HepG2 (cell line): Measurements from ENCODE around the gene MAPK11. TPM values are rescaled to one million over a fixed set of nuclear protein-coding genes. Genes with fewer than 3 reads are reported as not detected.

Experiments used
- ATAC-seq: fragments of 200-7000 bp; cut with Tn5 transposase; 3 replicates; pipeline ENCODE4 v1.9.1; 2020; ENCODE audit warnings: mild to moderate bottlenecking, moderate library complexity
- BruUV-seq: library from RNA; stranded (reverse); fragments of 400-500 nt; replicated peaks from 2 replicates; lab custom pipeline; 2021; lab: Mats Ljungman, UMichigan
- CTCF ChIA-PET: fragments of 300-600 bp; formaldehyde crosslinking; extraction: SDS; loops from one replicate; lab custom pipeline; 2021; ENCODE audit warnings: low total read pairs, inconsistent platforms, low intra/inter-chr PET ratio; lab: Yijun Ruan, JAX
- POLR2A ChIA-PET: fragments of 350-600 bp; sonication (Branson Sonifier 250); formaldehyde crosslinking; loops from one replicate; lab custom pipeline; 2020; ENCODE audit warnings: antibody characterized with exemption, inconsistent platforms; lab: Yijun Ruan, JAX
- DNase-seq: peaks from one replicate; pipeline ENCODE4 v3.0.0-alpha.2; 2015; ENCODE audit warnings: low spot score
- FAIRE-seq: peaks from 3 replicates; lab custom pipeline; 2011; peaks lifted over from hg19 to GRCh38; lab: Jason Lieb, UNC
- H2AFZ ChIP-seq: one replicate; pipeline ENCODE4 v1.6.1; 2011; ENCODE audit warnings: low read length, inconsistent platforms
- H3K27ac ChIP-seq: fragments of 300-600 bp; 3 replicates; pipeline ENCODE4 v1.8.0; 2011; ENCODE audit warnings: mixed run types, mild to moderate bottlenecking, mixed read lengths, low read length, inconsistent platforms; ENCODE audit not compliant: insufficient read depth; ENCODE audit errors: extremely low read length
- H3K27me3 ChIP-seq, 2 experiments: fragments of 200-600 bp in 1 of 2; 2 replicates in 1 of 2; 3 replicates in 1 of 2; pipeline versions ENCODE4 v1.6.0 to v1.8.0; 2011; ENCODE audit warnings: low read length in 2 of 2, mild to moderate bottlenecking in 2 of 2, moderate library complexity in 2 of 2, inconsistent platforms in 1 of 2; ENCODE audit not compliant: insufficient read depth in 2 of 2, control insufficient read depth in 1 of 2
- H3K36me3 ChIP-seq, 2 experiments: fragments of 200-600 bp in 1 of 2; replicated peaks in 1 of 2; 2 replicates in 1 of 2; 3 replicates in 1 of 2; pipeline versions ENCODE4 v1.5.1 to v1.8.0; 2011; ENCODE audit warnings: low read length in 2 of 2, inconsistent platforms in 1 of 2; ENCODE audit not compliant: insufficient read depth in 2 of 2, control insufficient read depth in 1 of 2
- H3K4me1 ChIP-seq: 2 replicates; pipeline ENCODE4 v1.5.1; 2012; ENCODE audit warnings: low read length, inconsistent platforms; ENCODE audit not compliant: insufficient read depth
- H3K4me2 ChIP-seq: 2 replicates; pipeline ENCODE4 v1.6.0; 2011; ENCODE audit warnings: low read depth, low read length, inconsistent platforms
- H3K4me3 ChIP-seq, 3 experiments: fragments of 200-600 bp in 1 of 3; sonication (generic), shearing (Covaris generic) in 1 of 3; replicated peaks in 1 of 3; 2 replicates each; pipeline ENCODE4 v1.5.1; 2011 to 2016; ENCODE audit warnings: low read length in 3 of 3, inconsistent platforms in 2 of 3, low read depth in 2 of 3, mild to moderate bottlenecking in 2 of 3, control low read depth in 1 of 3, mixed read lengths in 1 of 3; ENCODE audit not compliant: insufficient read depth in 1 of 3
- H3K79me2 ChIP-seq: one replicate; pipeline ENCODE4 v1.6.1; 2011; ENCODE audit warnings: low read length, inconsistent platforms; ENCODE audit not compliant: insufficient read depth
- H3K9ac ChIP-seq: 2 replicates; pipeline ENCODE4 v1.6.0; 2011; ENCODE audit warnings: mild to moderate bottlenecking, low read depth, low read length, inconsistent platforms; ENCODE audit not compliant: insufficient read depth
- H3K9me3 ChIP-seq: 2 replicates; pipeline ENCODE4 v1.5.1; 2012; ENCODE audit warnings: mild to moderate bottlenecking, low read length
- H4K20me1 ChIP-seq: 2 replicates; pipeline ENCODE4 v1.6.0; 2011; ENCODE audit warnings: inconsistent platforms, mild to moderate bottlenecking, low read length, moderate library complexity; ENCODE audit not compliant: insufficient read depth
- LRRFIP1 ChIP-seq: sonication (generic); formaldehyde crosslinking; conservative IDR thresholded peaks from 2 replicates; pipeline ENCODE4 v1.4.0; 2020; ENCODE audit warnings: missing genetic modification reagents
- RBFOX2 ChIP-seq: fragments of 200-400 bp; formaldehyde crosslinking; IDR thresholded peaks from 2 replicates; pipeline ENCODE4 v1.6.1; 2017; ENCODE audit warnings: low read depth, mild to moderate bottlenecking, low read length
- SNAPC4 ChIP-seq: sonication (generic); formaldehyde crosslinking; IDR thresholded peaks from 2 replicates; pipeline ENCODE4 v1.4.0; 2020; ENCODE audit warnings: mild to moderate bottlenecking, missing genetic modification reagents
- ZBTB4 ChIP-seq: sonication (generic); formaldehyde crosslinking; IDR thresholded peaks from 2 replicates; pipeline ENCODE4 v1.4.0; 2020; ENCODE audit warnings: missing genetic modification reagents, mild to moderate bottlenecking, borderline replicate concordance
- WGBS: methylation state at CpG from one replicate; pipeline ENCODE4 v1.1.6; 2017; ENCODE audit warnings: low lambda C conversion rate; 5-methylcytosine and 5-hydroxymethylcytosine counted together
- in situ Hi-C: cut with HindIII; loops from 2 replicates; pipeline ENCODE4 v1.10.0; 2017; ENCODE audit warnings: low pct_unique_long_range_greater_than_20kb; ENCODE audit not compliant: extremely low pct_ligation_motif_present
- intact Hi-C: fragments of 100-400 bp; cut with micrococcal nuclease; formaldehyde crosslinking; loops from one replicate; pipeline ENCODE4 v1.10.0; 2022; ENCODE audit not compliant: unreplicated experiment
- polyA plus RNA-seq, 8 experiments: library from polyadenylated mRNA; depleted of rRNA in 3 of 8; stranded (reverse) in 7 of 8; unstranded in 1 of 8; fragments of >200 nt; fragmentation: Illumina TruSeq in 4 of 8; extraction: Trizol in 4 of 8; gene quantifications; 2 replicates each; pipeline versions ENCODE4 v1.2.1 to v1.2.3, GENCODE V29; 2011 to 2016; ENCODE audit warnings: low read depth in 4 of 8, missing spikeins in 1 of 8, mixed read lengths in 1 of 8; ENCODE audit not compliant: insufficient read depth in 1 of 8
- total RNA-seq, 5 experiments: library from RNA; depleted of rRNA; stranded (reverse); fragments of >200 nt; fragmentation: Illumina TruSeq; extraction: Trizol; gene quantifications; 2 replicates each; pipeline ENCODE4 v1.2.3, GENCODE V29; 2016; ENCODE audit warnings: low read depth in 1 of 5

Gene MAPK11
- total and polyA plus RNA-seq, 2 of the 13 experiments (the other 11 are each of a cell fraction or from before 2014, with no cell fraction given) = 0.15 to 0.17 TPM

- no peaks in the 10 kb centered on the region for H3K4me1 ChIP-seq
- 93% methylated on average over 41 of the region's 47 CpGs for WGBS
- in situ Hi-C loops (no loop called here), intact Hi-C loops (no loop called here)
- H2AFZ ChIP-seq = no peak overlapping the region
- peaks cover 32 to 47% of the 10 kb centered on the region in 2 experiments; a peak in 4 of 5 replicates for H3K36me3 ChIP-seq
- no peak for FAIRE-seq
- no peak overlapping the region for H3K4me2 ChIP-seq
- no peak for TF ChIP-seq SNAPC4 (CRISPR knock-in tag)
- no peak for TF ChIP-seq ZBTB4
- TF ChIP-seq RBFOX2 = 0 out of 2 replicates have a peak, but pooled peaks have one; percentile 28
- TF ChIP-seq LRRFIP1 (CRISPR knock-in tag) = no peak
- no peaks in the 10 kb centered on the region for H3K9me3 ChIP-seq
- CTCF ChIA-PET = no interaction called here
- no peak for DNase-seq
- TSS peak; percentile 60 for BruUV-seq
- no peaks in the 10 kb centered on the region for H3K79me2 ChIP-seq
- no peak for ATAC-seq
- no peak overlapping the region for H3K4me3 ChIP-seq
- H4K20me1 ChIP-seq = no peaks in the 10 kb centered on the region
- H3K27me3 ChIP-seq = no peaks in the 10 kb centered on the region
- POLR2A ChIA-PET = no interaction called here
- H3K27ac ChIP-seq = no peak overlapping the region
- H3K9ac ChIP-seq = no peak overlapping the region
Observed at GRCh38 chr22:50280708-50281383, 10.7 kb upstream of the MAPK11 start.
